ENCODE data around the gene FKBP8. TPM values are rescaled to one million over a fixed set of nuclear protein-coding genes. Genes with fewer than 3 reads are reported as not detected.

Gene FKBP8
- total RNA-seq, 1 donor from 2014 or later: 191 TPM

- Mint-ChIP-seq H3K9me3 (no peaks in the 10 kb centered on the region), H3K4me1 (ENCODE audit: unreplicated experiment) (peaks cover 46% of the 10 kb centered on the region), H3K4me3 (peak overlapping the region; percentile 57), H3K27me3 (no peaks in the 10 kb centered on the region), H3K36me3 (no peaks in the 10 kb centered on the region), H3K27ac (peak overlapping the region; percentile 86)
- no peak for TF ChIP-seq CTCF (conservative IDR thresholded peaks at IDR 0.05)
- DNase-seq (ENCODE audit: extremely low spot score, unreplicated experiment): no peak
Measured at GRCh38 chr19:18503971-18504885, 39.1 kb downstream of the FKBP8 start.

- H3K27me3 Mint-ChIP-seq: no peaks in the 10 kb centered on the region
- H3K4me1 Mint-ChIP-seq (ENCODE audit: unreplicated experiment): peaks cover 46% of the 10 kb centered on the region
Measured at GRCh38 chr19:18503337-18503970, 39.9 kb downstream of the FKBP8 start.

GRCh38 chr19:18502638-18503294 is 40.6 kb downstream of the FKBP8 start:
- TF ChIP-seq CTCF (conservative IDR thresholded peaks at IDR 0.05): no peak
- Mint-ChIP-seq H3K36me3 (no peaks in the 10 kb centered on the region), H3K9me3 (no peaks in the 10 kb centered on the region), H3K4me1 (ENCODE audit: unreplicated experiment) (peaks cover 43% of the 10 kb centered on the region), H3K27me3 (no peaks in the 10 kb centered on the region), H3K27ac (no peak overlapping the region), H3K4me3 (no peak overlapping the region)
- DNase-seq (ENCODE audit: extremely low spot score, unreplicated experiment): no peak

More at GRCh38 chr19:18503337-18503970, 39.9 kb downstream of the FKBP8 start:
- no peaks in the 10 kb centered on the region for H3K36me3 Mint-ChIP-seq
- no peak overlapping the region for H3K27ac Mint-ChIP-seq
- no peak for DNase-seq (ENCODE audit: extremely low spot score, unreplicated experiment)
- no peak for TF ChIP-seq CTCF (conservative IDR thresholded peaks at IDR 0.05)
- H3K4me3 Mint-ChIP-seq: no peak overlapping the region
- H3K9me3 Mint-ChIP-seq: no peaks in the 10 kb centered on the region

- H3K27ac Mint-ChIP-seq: no peak overlapping the region
- H3K36me3 Mint-ChIP-seq: no peaks in the 10 kb centered on the region
- no peak overlapping the region for H3K4me3 Mint-ChIP-seq
- H3K27me3 Mint-ChIP-seq: no peaks in the 10 kb centered on the region
- H3K9me3 Mint-ChIP-seq: no peaks in the 10 kb centered on the region
- DNase-seq (ENCODE audit: extremely low spot score, unreplicated experiment): no peak
- H3K4me1 Mint-ChIP-seq (ENCODE audit: unreplicated experiment): peaks cover 38% of the 10 kb centered on the region
- no peak for TF ChIP-seq CTCF (conservative IDR thresholded peaks at IDR 0.05)
Measured at GRCh38 chr19:18502246-18502637, 41.1 kb downstream of the FKBP8 start.

GRCh38 chr19:18501832-18502231 is 41.5 kb downstream of the FKBP8 start:
- TF ChIP-seq CTCF (conservative IDR thresholded peaks at IDR 0.05): no peak
- no peaks in the 10 kb centered on the region for H3K9me3 Mint-ChIP-seq
- no peaks in the 10 kb centered on the region for H3K36me3 Mint-ChIP-seq
- no peak overlapping the region for H3K4me3 Mint-ChIP-seq
- no peak overlapping the region for H3K27ac Mint-ChIP-seq
- H3K27me3 Mint-ChIP-seq: no peaks in the 10 kb centered on the region
- H3K4me1 Mint-ChIP-seq (ENCODE audit: unreplicated experiment): peaks cover 38% of the 10 kb centered on the region
- DNase-seq (ENCODE audit: extremely low spot score, unreplicated experiment): no peak

All from type B pancreatic cell (in vitro differentiated cells).